ENCODE data around the gene ANGEL2. TPM values are rescaled to one million over a fixed set of nuclear protein-coding genes. Genes with fewer than 3 reads are reported as not detected.
A peak's percentile ranks its signal among the peaks of the same experiment; 100 is the strongest.

Gene ANGEL2, protein sequence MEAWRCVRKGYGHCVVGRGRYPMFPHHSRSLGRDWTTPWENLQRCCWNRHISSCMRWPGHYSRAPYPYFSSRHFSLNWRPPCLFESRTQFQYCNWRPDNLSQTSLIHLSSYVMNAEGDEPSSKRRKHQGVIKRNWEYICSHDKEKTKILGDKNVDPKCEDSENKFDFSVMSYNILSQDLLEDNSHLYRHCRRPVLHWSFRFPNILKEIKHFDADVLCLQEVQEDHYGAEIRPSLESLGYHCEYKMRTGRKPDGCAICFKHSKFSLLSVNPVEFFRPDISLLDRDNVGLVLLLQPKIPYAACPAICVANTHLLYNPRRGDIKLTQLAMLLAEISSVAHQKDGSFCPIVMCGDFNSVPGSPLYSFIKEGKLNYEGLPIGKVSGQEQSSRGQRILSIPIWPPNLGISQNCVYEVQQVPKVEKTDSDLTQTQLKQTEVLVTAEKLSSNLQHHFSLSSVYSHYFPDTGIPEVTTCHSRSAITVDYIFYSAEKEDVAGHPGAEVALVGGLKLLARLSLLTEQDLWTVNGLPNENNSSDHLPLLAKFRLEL
- 33.1 TPM for total RNA-seq (ENCODE audit: unreplicated experiment)
- long read RNA-seq, full-length matches to known transcripts = 2 of 3 reads
- long read RNA-seq, partial matches to known transcripts = 1 of 3 reads
- long read RNA-seq, other reads (novel, unspliced or antisense) = 0 of 3 reads

GRCh38 chr1:213015099-213016050 is at the start of gene ANGEL2:
Gene ANGEL2, minus strand, starts transcription at chr1:213015867. Its CDS starts 196 bp downstream, at chr1:213015671.
- no peaks in the 10 kb centered on the region for H3K36me3 Mint-ChIP-seq (ENCODE audit: unreplicated experiment)
- H3K27ac Mint-ChIP-seq (ENCODE audit: unreplicated experiment) = peak within 1 kb of the TSS; percentile 98
- TF ChIP-seq CTCF (IDR thresholded peaks at IDR 0.05; ENCODE audit: partially characterized antibody, unreplicated experiment) = no peak
- peak within 1 kb of the TSS; percentile 99 for H3K4me3 Mint-ChIP-seq (ENCODE audit: unreplicated experiment)
- peak; percentile 96 for DNase-seq
- no peaks in the 10 kb centered on the region for H3K27me3 Mint-ChIP-seq (ENCODE audit: unreplicated experiment)
- H3K4me1 Mint-ChIP-seq (ENCODE audit: low read depth, unreplicated experiment) = no peaks in the 10 kb centered on the region
- peaks cover 7% of the 10 kb centered on the region for H3K9me3 Mint-ChIP-seq (ENCODE audit: unreplicated experiment)

GRCh38 chr1:213061263-213061662 is 45.6 kb upstream of the ANGEL2 start:
- H3K4me3 Mint-ChIP-seq (ENCODE audit: unreplicated experiment) = no peak overlapping the region
- H3K36me3 Mint-ChIP-seq (ENCODE audit: unreplicated experiment) = peaks cover 4% of the 10 kb centered on the region
- no peaks in the 10 kb centered on the region for H3K9me3 Mint-ChIP-seq (ENCODE audit: unreplicated experiment)

GRCh38 chr1:213060836-213061235 is 45.2 kb upstream of the ANGEL2 start:
- no peaks in the 10 kb centered on the region for H3K27me3 Mint-ChIP-seq (ENCODE audit: unreplicated experiment)
- H3K36me3 Mint-ChIP-seq (ENCODE audit: unreplicated experiment) = peaks cover 4% of the 10 kb centered on the region
- H3K9me3 Mint-ChIP-seq (ENCODE audit: unreplicated experiment) = no peaks in the 10 kb centered on the region
- H3K27ac Mint-ChIP-seq (ENCODE audit: unreplicated experiment) = no peak overlapping the region
- no peaks in the 10 kb centered on the region for H3K4me1 Mint-ChIP-seq (ENCODE audit: low read depth, unreplicated experiment)
- TF ChIP-seq CTCF (IDR thresholded peaks at IDR 0.05; ENCODE audit: partially characterized antibody, unreplicated experiment) = no peak
- no peak for DNase-seq
- no peak overlapping the region for H3K4me3 Mint-ChIP-seq (ENCODE audit: unreplicated experiment)

More at GRCh38 chr1:213061263-213061662, 45.6 kb upstream of the ANGEL2 start:
- H3K27ac Mint-ChIP-seq (ENCODE audit: unreplicated experiment) = peak overlapping the region; percentile 59
- no peak for DNase-seq
- no peaks in the 10 kb centered on the region for H3K4me1 Mint-ChIP-seq (ENCODE audit: low read depth, unreplicated experiment)
- TF ChIP-seq CTCF (IDR thresholded peaks at IDR 0.05; ENCODE audit: partially characterized antibody, unreplicated experiment) = no peak
- H3K27me3 Mint-ChIP-seq (ENCODE audit: unreplicated experiment) = no peaks in the 10 kb centered on the region

- DNase-seq = no peak
- Mint-ChIP-seq H3K27me3 (ENCODE audit: unreplicated experiment) (peaks cover 1% of the 10 kb centered on the region), H3K4me3 (ENCODE audit: unreplicated experiment) (no peak overlapping the region), H3K4me1 (ENCODE audit: low read depth, unreplicated experiment) (peaks cover 3% of the 10 kb centered on the region), H3K36me3 (ENCODE audit: unreplicated experiment) (peaks cover 4% of the 10 kb centered on the region), H3K9me3 (ENCODE audit: unreplicated experiment) (no peaks in the 10 kb centered on the region), H3K27ac (ENCODE audit: unreplicated experiment) (no peak overlapping the region)
- no peak for TF ChIP-seq CTCF (IDR thresholded peaks at IDR 0.05; ENCODE audit: partially characterized antibody, unreplicated experiment)
Observed at GRCh38 chr1:213057264-213058059, 41.8 kb upstream of the ANGEL2 start.
